ENCODE results near the gene TAOK1.

Gene TAOK1

GRCh38 chr17:29388937-29389336 is 1.2 kb upstream of the TAOK1 start:
- peaks cover 2 to 27% (median 17%) of the 10 kb centered on the region in 4 experiments for H3K4me1 ChIP-seq (ENCODE audit: control extremely low read depth in 1 of 4, control insufficient read depth in 4 of 4, insufficient read depth in 4 of 4, low read length in 3 of 4)
- no peak for DNase-seq
- CTCF ChIA-PET, result no interaction called here
- no peaks in the 10 kb centered on the region for H3K36me3 ChIP-seq (ENCODE audit: control insufficient read depth in 4 of 4, insufficient read depth in 4 of 4, low read length in 3 of 4)
- POLR2A ChIA-PET, result no interaction called here
- H3K27ac ChIP-seq (ENCODE audit: insufficient read depth in 1 of 2, low read depth in 1 of 2, low read length in 2 of 2, poor library complexity in 1 of 2, severe bottlenecking in 2 of 2), result no peak overlapping the region
- H3K4me3 ChIP-seq (ENCODE audit: control insufficient read depth in 1 of 7, extremely low read depth in 1 of 7, insufficient read depth in 4 of 7, low read depth in 2 of 7, low read length in 6 of 7), result no peak overlapping the region
- no peaks in the 10 kb centered on the region for H3K9me3 ChIP-seq (ENCODE audit: control extremely low read depth in 1 of 5, control insufficient read depth in 4 of 5, insufficient read depth in 2 of 5, low read depth in 1 of 5, low read length in 4 of 5)
- WGBS (ENCODE audit: insufficient coverage), result 100% methylated on average over 2 of the region's 9 CpGs
- H3K27me3 ChIP-seq (replicated peaks in 2 of 5; ENCODE audit: control insufficient read depth in 4 of 5, insufficient read depth in 5 of 5, low read length in 4 of 5), result no peaks in the 10 kb centered on the region

- peak; percentile 35 to 59 (median 48) for DNase-seq
- ChIA-PET CTCF (interaction anchor here (1.0 kb wide), 1 partner anchor 19 kb away, joined by 3 read pairs; no protein-coding TSS in a partner anchor), POLR2A (interaction anchor here (0.6 to 1.1 kb wide), 3 partner anchors 11 to 746 kb away, joined by 3 read pairs; partner anchors contain the start of gene BLTP2)
- no peaks in the 10 kb centered on the region for H3K27me3 ChIP-seq (replicated peaks in 2 of 5; ENCODE audit: control insufficient read depth in 4 of 5, insufficient read depth in 5 of 5, low read length in 4 of 5)
- 0% methylated on average over 6 of the region's 28 CpGs for WGBS (ENCODE audit: insufficient coverage)
- peak overlapping the region; percentile 66 to 98 for H3K27ac ChIP-seq (ENCODE audit: insufficient read depth in 1 of 2, low read depth in 1 of 2, low read length in 2 of 2, poor library complexity in 1 of 2, severe bottlenecking in 2 of 2)
- H3K9me3 ChIP-seq (ENCODE audit: control extremely low read depth in 1 of 5, control insufficient read depth in 4 of 5, insufficient read depth in 2 of 5, low read depth in 1 of 5, low read length in 4 of 5), result no peaks in the 10 kb centered on the region
- no peaks in the 10 kb centered on the region for H3K36me3 ChIP-seq (ENCODE audit: control insufficient read depth in 4 of 4, insufficient read depth in 4 of 4, low read length in 3 of 4)
- H3K4me3 ChIP-seq (ENCODE audit: control insufficient read depth in 1 of 7, extremely low read depth in 1 of 7, insufficient read depth in 4 of 7, low read depth in 2 of 7, low read length in 6 of 7), result peak overlapping the region; percentile 44 to 99 (median 93)
- peaks cover 2 to 27% (median 16%) of the 10 kb centered on the region in 4 experiments for H3K4me1 ChIP-seq (ENCODE audit: control extremely low read depth in 1 of 4, control insufficient read depth in 4 of 4, insufficient read depth in 4 of 4, low read length in 3 of 4)
Measured at GRCh38 chr17:29390851-29391631, 878 bp downstream of the TAOK1 start.

- H3K4me1 ChIP-seq (ENCODE audit: control extremely low read depth in 1 of 4, control insufficient read depth in 4 of 4, insufficient read depth in 4 of 4, low read length in 3 of 4), result peaks cover 2 to 27% (median 16%) of the 10 kb centered on the region in 4 experiments
- H3K36me3 ChIP-seq (ENCODE audit: control insufficient read depth in 4 of 4, insufficient read depth in 4 of 4, low read length in 3 of 4), result peaks cover 0 to 1% (median 0%) of the 10 kb centered on the region in 4 experiments
- no peak overlapping the region for H3K27ac ChIP-seq (ENCODE audit: insufficient read depth in 1 of 2, low read depth in 1 of 2, low read length in 2 of 2, poor library complexity in 1 of 2, severe bottlenecking in 2 of 2)
- H3K9me3 ChIP-seq (ENCODE audit: control extremely low read depth in 1 of 5, control insufficient read depth in 4 of 5, insufficient read depth in 2 of 5, low read depth in 1 of 5, low read length in 4 of 5), result no peaks in the 10 kb centered on the region
- no peak overlapping the region for H3K4me3 ChIP-seq (ENCODE audit: control insufficient read depth in 1 of 7, extremely low read depth in 1 of 7, insufficient read depth in 4 of 7, low read depth in 2 of 7, low read length in 6 of 7)
- ChIA-PET CTCF (interaction anchor here (0.7 to 2.1 kb wide), 3 partner anchors 23 to 176 kb away, joined by 3 to 8 read pairs (median 4); no protein-coding TSS in a partner anchor), POLR2A (no interaction called here)
- no peaks in the 10 kb centered on the region for H3K27me3 ChIP-seq (replicated peaks in 2 of 5; ENCODE audit: control insufficient read depth in 4 of 5, insufficient read depth in 5 of 5, low read length in 4 of 5)
- DNase-seq, result peak in 1 of 3 donors; percentile 21
Measured at GRCh38 chr17:29393436-29393835, 3.3 kb downstream of the TAOK1 start.

GRCh38 chr17:29394761-29395160 is 4.6 kb downstream of the TAOK1 start:
- Histone ChIP-seq H3K9me3 (ENCODE audit: control extremely low read depth in 1 of 5, control insufficient read depth in 4 of 5, insufficient read depth in 2 of 5, low read depth in 1 of 5, low read length in 4 of 5) (no peaks in the 10 kb centered on the region), H3K36me3 (ENCODE audit: control insufficient read depth in 4 of 4, insufficient read depth in 4 of 4, low read length in 3 of 4) (peaks cover 1 to 12% (median 7%) of the 10 kb centered on the region in 4 experiments), H3K27me3 (replicated peaks in 2 of 5; ENCODE audit: control insufficient read depth in 4 of 5, insufficient read depth in 5 of 5, low read length in 4 of 5) (no peaks in the 10 kb centered on the region), H3K4me3 (ENCODE audit: control insufficient read depth in 1 of 7, extremely low read depth in 1 of 7, insufficient read depth in 4 of 7, low read depth in 2 of 7, low read length in 6 of 7) (no peak overlapping the region), H3K4me1 (ENCODE audit: control extremely low read depth in 1 of 4, control insufficient read depth in 4 of 4, insufficient read depth in 4 of 4, low read length in 3 of 4) (peaks cover 2 to 24% (median 15%) of the 10 kb centered on the region in 4 experiments), H3K27ac (ENCODE audit: insufficient read depth in 1 of 2, low read depth in 1 of 2, low read length in 2 of 2, poor library complexity in 1 of 2, severe bottlenecking in 2 of 2) (no peak overlapping the region)
- ChIA-PET POLR2A (no interaction called here), CTCF (interaction anchor here (2.5 kb wide), 1 partner anchor 25 kb away, joined by 11 read pairs; no protein-coding TSS in a partner anchor)
- WGBS (ENCODE audit: insufficient coverage), result 100% methylated on average over 4 of the region's 4 CpGs
- no peak for DNase-seq

- no CpG with 5 or more reads among the region's 2 CpGs for WGBS (ENCODE audit: insufficient coverage)
- peaks cover 2 to 22% (median 14%) of the 10 kb centered on the region in 4 experiments for H3K4me1 ChIP-seq (ENCODE audit: control extremely low read depth in 1 of 4, control insufficient read depth in 4 of 4, insufficient read depth in 4 of 4, low read length in 3 of 4)
- no peak overlapping the region for H3K4me3 ChIP-seq (ENCODE audit: control insufficient read depth in 1 of 7, extremely low read depth in 1 of 7, insufficient read depth in 4 of 7, low read depth in 2 of 7, low read length in 6 of 7)
- H3K36me3 ChIP-seq (ENCODE audit: control insufficient read depth in 4 of 4, insufficient read depth in 4 of 4, low read length in 3 of 4), result peaks cover 4 to 13% (median 11%) of the 10 kb centered on the region in 4 experiments
- H3K9me3 ChIP-seq (ENCODE audit: control extremely low read depth in 1 of 5, control insufficient read depth in 4 of 5, insufficient read depth in 2 of 5, low read depth in 1 of 5, low read length in 4 of 5), result no peaks in the 10 kb centered on the region
- ChIA-PET CTCF (interaction anchor here (1.0 to 2.5 kb wide), 4 partner anchors 17 to 63 kb away, joined by 3 to 11 read pairs (median 3); no protein-coding TSS in a partner anchor), POLR2A (interaction anchor here (0.6 to 0.7 kb wide), 2 partner anchors 119 to 140 kb away, joined by 4 read pairs; no protein-coding TSS in a partner anchor)
- no peak for DNase-seq
- H3K27me3 ChIP-seq (replicated peaks in 2 of 5; ENCODE audit: control insufficient read depth in 4 of 5, insufficient read depth in 5 of 5, low read length in 4 of 5), result no peaks in the 10 kb centered on the region
- no peak overlapping the region for H3K27ac ChIP-seq (ENCODE audit: insufficient read depth in 1 of 2, low read depth in 1 of 2, low read length in 2 of 2, poor library complexity in 1 of 2, severe bottlenecking in 2 of 2)
Measured at GRCh38 chr17:29396066-29396465, 5.9 kb downstream of the TAOK1 start.

- Histone ChIP-seq H3K4me3 (ENCODE audit: control insufficient read depth in 1 of 7, extremely low read depth in 1 of 7, insufficient read depth in 4 of 7, low read depth in 2 of 7, low read length in 6 of 7) (no peak overlapping the region), H3K27ac (ENCODE audit: insufficient read depth in 1 of 2, low read depth in 1 of 2, low read length in 2 of 2, poor library complexity in 1 of 2, severe bottlenecking in 2 of 2) (no peak overlapping the region), H3K36me3 (ENCODE audit: control insufficient read depth in 4 of 4, insufficient read depth in 4 of 4, low read length in 3 of 4) (peaks cover 6 to 25% (median 18%) of the 10 kb centered on the region in 4 experiments), H3K4me1 (ENCODE audit: control extremely low read depth in 1 of 4, control insufficient read depth in 4 of 4, insufficient read depth in 4 of 4, low read length in 3 of 4) (peaks cover 0 to 5% (median 0%) of the 10 kb centered on the region in 4 experiments), H3K9me3 (ENCODE audit: control extremely low read depth in 1 of 5, control insufficient read depth in 4 of 5, insufficient read depth in 2 of 5, low read depth in 1 of 5, low read length in 4 of 5) (no peaks in the 10 kb centered on the region), H3K27me3 (replicated peaks in 2 of 5; ENCODE audit: control insufficient read depth in 4 of 5, insufficient read depth in 5 of 5, low read length in 4 of 5) (no peaks in the 10 kb centered on the region)
- 95% methylated on average over 3 of the region's 4 CpGs for WGBS (ENCODE audit: insufficient coverage)
- ChIA-PET POLR2A (no interaction called here), CTCF (interaction anchor here (1.1 kb wide), 1 partner anchor 10 kb away, joined by 3 read pairs; no protein-coding TSS in a partner anchor)
- no peak for DNase-seq
Measured at GRCh38 chr17:29399634-29400033, 9.5 kb downstream of the TAOK1 start.

- no peaks in the 10 kb centered on the region for H3K27me3 ChIP-seq (replicated peaks in 2 of 5; ENCODE audit: control insufficient read depth in 4 of 5, insufficient read depth in 5 of 5, low read length in 4 of 5)
- WGBS (ENCODE audit: insufficient coverage), result 96% methylated on average over 4 of the region's 4 CpGs
- no peak overlapping the region for H3K4me3 ChIP-seq (ENCODE audit: control insufficient read depth in 1 of 7, extremely low read depth in 1 of 7, insufficient read depth in 4 of 7, low read depth in 2 of 7, low read length in 6 of 7)
- H3K36me3 ChIP-seq (ENCODE audit: control insufficient read depth in 4 of 4, insufficient read depth in 4 of 4, low read length in 3 of 4), result peaks cover 6 to 25% (median 23%) of the 10 kb centered on the region in 4 experiments
- POLR2A ChIA-PET, result interaction anchor here (0.7 kb wide), 1 partner anchor 36 kb away, joined by 6 read pairs; no protein-coding TSS in a partner anchor
- DNase-seq, result no peak
- peaks cover 0 to 5% (median 0%) of the 10 kb centered on the region in 4 experiments for H3K4me1 ChIP-seq (ENCODE audit: control extremely low read depth in 1 of 4, control insufficient read depth in 4 of 4, insufficient read depth in 4 of 4, low read length in 3 of 4)
- no peak overlapping the region for H3K27ac ChIP-seq (ENCODE audit: insufficient read depth in 1 of 2, low read depth in 1 of 2, low read length in 2 of 2, poor library complexity in 1 of 2, severe bottlenecking in 2 of 2)
- H3K9me3 ChIP-seq (ENCODE audit: control extremely low read depth in 1 of 5, control insufficient read depth in 4 of 5, insufficient read depth in 2 of 5, low read depth in 1 of 5, low read length in 4 of 5), result no peaks in the 10 kb centered on the region
- CTCF ChIA-PET, result interaction anchor here (1.1 kb wide), 1 partner anchor 11 kb away, joined by 3 read pairs; no protein-coding TSS in a partner anchor
Measured at GRCh38 chr17:29400818-29401217, 10.7 kb downstream of the TAOK1 start.
